Esophagus muscularis mucosa (tissue), 4 donors: ENCODE measurements around the gene SFSWAP. TPM values are rescaled to one million over a fixed set of nuclear protein-coding genes. Genes with fewer than 3 reads are reported as not detected.
"Not testable (repeated sequence)": the region's sequence is repeated elsewhere in the genome, so short reads cannot be mapped to it uniquely, and the experiment has no call there.

ENCODE experiments used
- DNase-seq: peaks from one replicate; pipeline ENCODE4 v3.0.0-alpha.2; 2017; ENCODE audit errors: extremely low spot score
- H3K27ac ChIP-seq, 4 donors: fragments of 200-600 bp; sonication (generic); replicated peaks in 1 of 4; 1 replicate in 3 of 4; 2 replicates in 1 of 4; pipeline ENCODE4 v1.5.1; 2016 to 2019; ENCODE audit warnings: mild to moderate bottlenecking in 1 of 4
- H3K27me3 ChIP-seq, 4 donors: fragments of 200-600 bp; sonication (generic); one replicate each; pipeline versions ENCODE4 v1.5.1 to v1.6.0; 2016 to 2019
- H3K36me3 ChIP-seq, 4 donors: fragments of 200-600 bp; sonication (generic); one replicate each; pipeline ENCODE4 v1.5.1; 2016 to 2019
- H3K4me1 ChIP-seq, 4 donors: fragments of 200-600 bp; sonication (generic); one replicate each; pipeline ENCODE4 v1.5.1; 2016 to 2019
- H3K4me3 ChIP-seq, 4 donors: fragments of 200-600 bp; sonication (generic); 1 replicate in 2 of 4; 2 replicates in 2 of 4; pipeline ENCODE4 v1.5.1; 2016 to 2019; ENCODE audit warnings: mild to moderate bottlenecking in 4 of 4, moderate library complexity in 1 of 4
- H3K9me3 ChIP-seq, 4 donors: fragments of 200-600 bp; sonication (generic); 1 replicate in 3 of 4; 2 replicates in 1 of 4; pipeline ENCODE4 v1.5.1; 2016 to 2019
- EP300 ChIP-seq: sonication (generic); formaldehyde crosslinking; IDR thresholded peaks from one replicate; pipeline ENCODE4 v1.6.1; 2017; ENCODE audit warnings: antibody characterized with exemption
- POLR2A ChIP-seq: fragments of 450-650 bp; IDR thresholded peaks from one replicate; pipeline ENCODE4 v1.6.1; 2017; ENCODE audit warnings: antibody characterized with exemption, moderate library complexity, mild to moderate bottlenecking, low read depth
- POLR2AphosphoS5 ChIP-seq, 2 donors: sonication (generic); formaldehyde crosslinking; IDR thresholded peaks; one replicate each; pipeline ENCODE4 v1.6.1; 2017; ENCODE audit warnings: antibody characterized with exemption in 2 of 2
- WGBS: methylation state at CpG from one replicate; pipeline ENCODE4 v1.1.5; 2018; 5-methylcytosine and 5-hydroxymethylcytosine counted together
- intact Hi-C: fragments of 100-400 bp; cut with DNase I; formaldehyde crosslinking; loops from one replicate; pipeline ENCODE4 v1.15.1; 2023
- total RNA-seq, 4 donors: library from RNA; depleted of rRNA; stranded (reverse); fragments of >200 nt; gene quantifications; one replicate each; pipeline versions ENCODE4 v1.1.0 to v1.2.1, GENCODE V29; 2016
- TF ChIP-seq, protein P1 (sequence below), 3 experiments: fragments of 200-600 bp in 2 of 3; fragments of 450-650 bp in 1 of 3; sonication (generic) in 2 of 3; IDR thresholded peaks; one replicate each; pipeline ENCODE4 v1.5.1; 2017 to 2019; ENCODE audit warnings: antibody characterized with exemption in 3 of 3, mild to moderate bottlenecking in 2 of 3, moderate library complexity in 1 of 3

The SFSWAP gene
- total RNA-seq, 4 donors from 2014 or later, result 21.7 to 28.2 (median 25.0) TPM

DNA sequence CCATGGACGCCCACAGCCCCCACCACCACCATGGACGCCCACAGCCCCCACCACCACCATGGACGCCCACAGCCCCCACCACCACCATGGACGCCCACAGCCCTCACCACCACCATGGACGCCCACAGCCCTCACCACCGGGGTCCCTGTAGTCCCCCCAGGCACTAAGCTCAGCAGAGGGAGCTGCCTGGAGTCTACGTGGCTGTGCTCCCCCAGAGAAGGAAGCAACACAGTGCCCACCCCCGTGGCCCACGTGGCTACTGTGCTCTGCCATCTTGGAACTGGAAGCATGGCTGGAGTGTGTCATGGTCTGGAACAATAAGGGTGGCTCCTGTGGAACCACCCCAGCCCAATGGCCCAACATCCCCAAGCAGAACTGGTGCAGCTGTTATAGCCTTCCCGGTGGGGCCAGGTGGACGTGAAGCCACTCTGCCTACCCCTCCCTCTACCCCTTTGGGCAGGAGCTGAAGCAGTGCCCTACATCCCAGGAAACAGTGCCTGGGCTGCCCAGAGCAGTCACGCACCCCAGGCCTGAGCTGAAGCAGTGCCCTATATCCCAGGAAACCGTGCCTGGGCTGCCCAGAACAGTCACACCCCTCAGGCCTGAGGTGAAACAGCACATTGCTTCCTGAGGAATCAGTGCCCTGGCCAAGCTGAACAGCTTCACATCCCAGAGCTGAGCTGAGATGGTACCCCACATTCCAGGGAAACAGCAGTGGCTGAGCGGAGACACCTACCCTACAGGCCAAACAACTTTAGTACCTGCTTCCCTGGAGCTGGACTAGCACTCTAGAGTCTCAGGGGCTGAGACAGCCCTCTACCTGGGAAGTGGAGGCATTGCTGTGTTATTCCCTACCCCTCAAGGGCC is 9.0 kb upstream of the SFSWAP start:
- Histone ChIP-seq H3K4me3 (no peak overlapping the region), H3K36me3 (no peaks in the 10 kb centered on the region), H3K27ac (no peak overlapping the region), H3K9me3 (peaks cover 0 to 25% (median 15%) of the 10 kb centered on the region in 4 donors), H3K4me1 (no peaks in the 10 kb centered on the region), H3K27me3 (peaks cover 0 to 4% (median 0%) of the 10 kb centered on the region in 4 donors)
- intact Hi-C loops, result no loop called here
- TF ChIP-seq POLR2AphosphoS5 (IDR thresholded peaks at IDR 0.05) (no peak), POLR2A (no peak), EP300 (no peak)
- TF ChIP-seq, protein P1, sequence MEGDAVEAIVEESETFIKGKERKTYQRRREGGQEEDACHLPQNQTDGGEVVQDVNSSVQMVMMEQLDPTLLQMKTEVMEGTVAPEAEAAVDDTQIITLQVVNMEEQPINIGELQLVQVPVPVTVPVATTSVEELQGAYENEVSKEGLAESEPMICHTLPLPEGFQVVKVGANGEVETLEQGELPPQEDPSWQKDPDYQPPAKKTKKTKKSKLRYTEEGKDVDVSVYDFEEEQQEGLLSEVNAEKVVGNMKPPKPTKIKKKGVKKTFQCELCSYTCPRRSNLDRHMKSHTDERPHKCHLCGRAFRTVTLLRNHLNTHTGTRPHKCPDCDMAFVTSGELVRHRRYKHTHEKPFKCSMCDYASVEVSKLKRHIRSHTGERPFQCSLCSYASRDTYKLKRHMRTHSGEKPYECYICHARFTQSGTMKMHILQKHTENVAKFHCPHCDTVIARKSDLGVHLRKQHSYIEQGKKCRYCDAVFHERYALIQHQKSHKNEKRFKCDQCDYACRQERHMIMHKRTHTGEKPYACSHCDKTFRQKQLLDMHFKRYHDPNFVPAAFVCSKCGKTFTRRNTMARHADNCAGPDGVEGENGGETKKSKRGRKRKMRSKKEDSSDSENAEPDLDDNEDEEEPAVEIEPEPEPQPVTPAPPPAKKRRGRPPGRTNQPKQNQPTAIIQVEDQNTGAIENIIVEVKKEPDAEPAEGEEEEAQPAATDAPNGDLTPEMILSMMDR (IDR thresholded peaks at IDR 0.05), result no peak
- WGBS, result 79% methylated on average over 4 of the region's 14 CpGs
- no peak for DNase-seq

- Histone ChIP-seq H3K9me3 (peaks cover 0 to 25% (median 15%) of the 10 kb centered on the region in 4 donors), H3K36me3 (no peaks in the 10 kb centered on the region), H3K27me3 (peaks cover 0 to 4% (median 0%) of the 10 kb centered on the region in 4 donors), H3K4me1 (no peaks in the 10 kb centered on the region), H3K4me3 (no peak overlapping the region), H3K27ac (no peak overlapping the region)
- intact Hi-C loops, result no loop called here
- DNase-seq, result no peak
- TF ChIP-seq, protein P1 (IDR thresholded peaks at IDR 0.05), result no peak
- TF ChIP-seq POLR2A (no peak), EP300 (no peak), POLR2AphosphoS5 (IDR thresholded peaks at IDR 0.05) (no peak)
- 92% methylated on average over 2 of the region's 3 CpGs for WGBS
These were observed 8.4 kb upstream of the SFSWAP start for GRCh38 chr12:131702573-131702877.

DNA sequence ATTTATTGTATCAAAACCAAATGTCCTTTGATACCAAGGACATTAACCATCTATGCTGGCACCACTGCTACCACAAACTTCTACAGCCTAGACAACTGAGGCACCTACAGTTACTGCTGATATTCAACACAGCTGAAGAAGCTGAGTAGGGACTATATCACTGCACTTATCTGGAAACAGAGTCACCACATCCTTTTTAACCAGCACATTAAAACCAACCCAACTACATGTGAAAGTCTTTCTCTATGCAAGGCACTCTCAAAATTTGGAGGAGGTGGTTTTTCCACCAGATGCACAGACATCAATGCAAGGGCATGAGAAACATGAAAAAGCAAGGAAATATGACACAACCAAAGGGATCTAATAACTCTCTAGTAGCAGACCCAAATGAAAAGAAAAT is 7.7 kb upstream of the SFSWAP start:
- Histone ChIP-seq H3K27ac (no peak overlapping the region), H3K4me1 (no peaks in the 10 kb centered on the region), H3K36me3 (no peaks in the 10 kb centered on the region), H3K9me3 (peaks cover 0 to 25% (median 15%) of the 10 kb centered on the region in 4 donors), H3K27me3 (peaks cover 0 to 4% (median 0%) of the 10 kb centered on the region in 4 donors), H3K4me3 (no peak overlapping the region)
- TF ChIP-seq POLR2A (no peak), POLR2AphosphoS5 (IDR thresholded peaks at IDR 0.05) (no peak), EP300 (no peak)
- TF ChIP-seq, protein P1 (IDR thresholded peaks at IDR 0.05), result no peak
- no peak for DNase-seq
- intact Hi-C loops, result no loop called here

DNA sequence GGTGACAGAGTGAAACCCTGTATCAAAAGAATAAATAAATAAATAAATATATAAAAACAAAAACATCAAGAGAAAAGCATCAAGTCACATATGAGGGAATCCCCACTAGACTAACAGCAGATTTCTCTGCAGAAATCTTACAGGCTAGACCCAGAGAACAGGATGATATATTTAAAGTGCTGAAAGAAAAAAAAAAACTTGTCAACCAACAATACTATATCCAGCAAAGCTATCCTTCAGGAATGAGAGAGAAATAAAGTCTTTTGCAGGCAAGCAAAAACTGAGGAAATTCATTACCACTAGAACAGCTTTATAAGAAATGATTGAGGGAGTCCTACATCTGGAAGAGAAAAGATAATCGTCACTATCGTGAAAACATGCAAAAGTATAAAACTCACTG is 6.4 kb upstream of the SFSWAP start:
- no peak overlapping the region for H3K4me3 ChIP-seq
- intact Hi-C loops, result no loop called here
- H3K4me1 ChIP-seq, result no peaks in the 10 kb centered on the region

GRCh38 chr12:131706709-131707108 is 4.2 kb upstream of the SFSWAP start:
- WGBS, result 85% methylated on average over 4 of the region's 4 CpGs
- intact Hi-C loops, H3K36me3 ChIP-seq, H3K27me3 ChIP-seq, H3K4me3 ChIP-seq, H3K27ac ChIP-seq, DNase-seq: not testable (repeated sequence)
- Histone ChIP-seq H3K4me1 (peaks cover 6 to 11% (median 8%) of the 10 kb centered on the region in 4 donors), H3K9me3 (peaks cover 0 to 25% (median 15%) of the 10 kb centered on the region in 4 donors)

More for the DNA sequence above, 6.4 kb upstream of the SFSWAP start:
- DNase-seq, result no peak
- H3K9me3 ChIP-seq, result peaks cover 0 to 25% (median 15%) of the 10 kb centered on the region in 4 donors
- TF ChIP-seq EP300, result no peak
- TF ChIP-seq POLR2AphosphoS5 (IDR thresholded peaks at IDR 0.05), result no peak
- TF ChIP-seq POLR2A, result no peak
- TF ChIP-seq, protein P1 (IDR thresholded peaks at IDR 0.05), result no peak
- H3K27me3 ChIP-seq, result no peaks in the 10 kb centered on the region
- WGBS, result 96% methylated on average over 2 of the region's 2 CpGs
- H3K36me3 ChIP-seq, result no peaks in the 10 kb centered on the region
- H3K27ac ChIP-seq, result no peak overlapping the region
